GM23338 (cell line): ENCODE results near the gene FCRL6. TPM values are rescaled to one million over a fixed set of nuclear protein-coding genes. Genes with fewer than 3 reads are reported as not detected.

Experiments used
- ATAC-seq: fragments of 200-7000 bp; cut with Tn5 transposase; 3 replicates; pipeline ENCODE4 v1.9.1; 2020
- DNase-seq: peaks from one replicate; pipeline ENCODE4 v3.0.0-alpha.2; 2015; ENCODE audit warnings: low spot score
- H2AFZ ChIP-seq: fragments of 200-600 bp; sonication (generic); 2 replicates; pipeline ENCODE4 v1.8.0; 2016; ENCODE audit warnings: antibody characterized with exemption, mild to moderate bottlenecking, moderate library complexity
- H3F3A ChIP-seq: fragments of 200-600 bp; sonication (generic); replicated peaks from 2 replicates; pipeline ENCODE4 v1.8.0; 2017; ENCODE audit warnings: antibody characterized with exemption, mixed run types, low read depth
- H3K27ac ChIP-seq: fragments of 200-600 bp; sonication (generic); 2 replicates; pipeline ENCODE4 v1.6.1; 2016; ENCODE audit warnings: low read depth
- H3K27me3 ChIP-seq: fragments of 200-600 bp; sonication (generic); 2 replicates; pipeline ENCODE4 v1.8.0; 2016; ENCODE audit warnings: mild to moderate bottlenecking, mixed run types, moderate library complexity; ENCODE audit not compliant: insufficient read depth
- H3K36me3 ChIP-seq: fragments of 200-600 bp; sonication (generic); 2 replicates; pipeline ENCODE4 v1.8.0; 2016; ENCODE audit warnings: mild to moderate bottlenecking; ENCODE audit not compliant: insufficient read depth
- H3K4me1 ChIP-seq: fragments of 200-600 bp; sonication (generic); 2 replicates; pipeline ENCODE4 v1.8.0; 2016; ENCODE audit warnings: mild to moderate bottlenecking, moderate library complexity; ENCODE audit not compliant: insufficient read depth
- H3K4me2 ChIP-seq: fragments of 200-600 bp; sonication (generic); 2 replicates; pipeline ENCODE4 v1.7.1; 2017; ENCODE audit warnings: mixed run types
- H3K4me3 ChIP-seq: fragments of 200-600 bp; sonication (generic); 2 replicates; pipeline ENCODE4 v1.6.1; 2016; ENCODE audit warnings: mixed run types
- H3K79me2 ChIP-seq: fragments of 200-600 bp; sonication (generic); replicated peaks from 2 replicates; pipeline ENCODE4 v1.8.0; 2017; ENCODE audit warnings: mild to moderate bottlenecking; ENCODE audit not compliant: insufficient read depth
- H3K9me2 ChIP-seq: fragments of 200-600 bp; sonication (generic); 2 replicates; pipeline ENCODE4 v1.8.0; 2017; ENCODE audit not compliant: insufficient read depth
- H4K20me1 ChIP-seq: fragments of 200-600 bp; sonication (generic); replicated peaks from 2 replicates; pipeline ENCODE4 v1.8.0; 2017; ENCODE audit warnings: mild to moderate bottlenecking; ENCODE audit not compliant: insufficient read depth
- H3K27ac Mint-ChIP-seq: 2 replicates; pipeline ENCODE4 v1.8.0; 2020; ENCODE audit warnings: inconsistent platforms, mild to moderate bottlenecking, moderate library complexity, mixed read lengths
- H3K27me3 Mint-ChIP-seq: 3 replicates; pipeline ENCODE4 v1.8.0; 2022; ENCODE audit warnings: low read depth, mild to moderate bottlenecking, moderate library complexity, mixed read lengths, inconsistent platforms; ENCODE audit not compliant: insufficient read depth, poor library complexity
- H3K36me3 Mint-ChIP-seq: 3 replicates; pipeline ENCODE4 v1.8.0; 2021; ENCODE audit warnings: low read depth, mild to moderate bottlenecking, inconsistent platforms, moderate library complexity, mixed read lengths
- H3K4me1 Mint-ChIP-seq: 3 replicates; pipeline ENCODE4 v1.8.0; 2020; ENCODE audit warnings: mild to moderate bottlenecking, inconsistent platforms, mixed read lengths
- H3K4me3 Mint-ChIP-seq: 3 replicates; pipeline ENCODE4 v1.8.0; 2021; ENCODE audit warnings: moderate library complexity, mild to moderate bottlenecking, inconsistent platforms, mixed read lengths
- H3K9me3 Mint-ChIP-seq: 3 replicates; pipeline ENCODE4 v1.8.0; 2020; ENCODE audit warnings: moderate library complexity, mild to moderate bottlenecking, inconsistent platforms, mixed read lengths
- EZH2 ChIP-seq: fragments of 200-600 bp; sonication (generic); IDR thresholded peaks from one replicate; pipeline ENCODE4 v1.8.0; 2017; ENCODE audit warnings: antibody characterized with exemption, mild to moderate bottlenecking, low read depth; ENCODE audit not compliant: unreplicated experiment
- POLR2AphosphoS5 ChIP-seq: IDR thresholded peaks from 2 replicates; pipeline ENCODE4 v1.6.1; 2016; ENCODE audit warnings: antibody characterized with exemption, low read depth
- STAT1 ChIP-seq: IDR thresholded peaks from one replicate; pipeline ENCODE4 v1.6.1; 2016; ENCODE audit warnings: antibody characterized with exemption; ENCODE audit not compliant: unreplicated experiment
- ZNF114 ChIP-seq: fragments of 250-450 bp; sonication (Bioruptor Pico); IDR thresholded peaks from 2 replicates; pipeline ENCODE4 v1.5.0; 2020; ENCODE audit warnings: mild to moderate bottlenecking, moderate library complexity
- polyA plus RNA-seq: library from polyadenylated mRNA; unstranded; fragments of >200 nt; fragmentation: Nextera tagmentation; extraction: Ambion mirVana; gene quantifications from 2 replicates; pipeline ENCODE4 v1.2.1, GENCODE V29; 2016
- total RNA-seq: library from RNA; depleted of rRNA; stranded (reverse); fragments of >200 nt; shearing (Covaris generic); gene quantifications from 2 replicates; pipeline ENCODE4 v1.2.3, GENCODE V29; 2014
- TF ChIP-seq, protein P1 (sequence below), 2 experiments: fragments of 200-600 bp in 1 of 2; sonication (generic) in 1 of 2; conservative IDR thresholded peaks; 2 replicates each; pipeline versions ENCODE4 v1.5.1 to v1.6.1; 2016 to 2017; ENCODE audit warnings: antibody characterized with exemption in 2 of 2, low read depth in 2 of 2, mild to moderate bottlenecking in 2 of 2, moderate library complexity in 1 of 2
- TF ChIP-seq, protein P2 (sequence below): IDR thresholded peaks from 2 replicates; pipeline ENCODE4 v1.6.1; 2016; ENCODE audit warnings: antibody characterized with exemption

The FCRL6 gene
- total and polyA plus RNA-seq, 2 experiments from 2014 or later: not detected

DNA sequence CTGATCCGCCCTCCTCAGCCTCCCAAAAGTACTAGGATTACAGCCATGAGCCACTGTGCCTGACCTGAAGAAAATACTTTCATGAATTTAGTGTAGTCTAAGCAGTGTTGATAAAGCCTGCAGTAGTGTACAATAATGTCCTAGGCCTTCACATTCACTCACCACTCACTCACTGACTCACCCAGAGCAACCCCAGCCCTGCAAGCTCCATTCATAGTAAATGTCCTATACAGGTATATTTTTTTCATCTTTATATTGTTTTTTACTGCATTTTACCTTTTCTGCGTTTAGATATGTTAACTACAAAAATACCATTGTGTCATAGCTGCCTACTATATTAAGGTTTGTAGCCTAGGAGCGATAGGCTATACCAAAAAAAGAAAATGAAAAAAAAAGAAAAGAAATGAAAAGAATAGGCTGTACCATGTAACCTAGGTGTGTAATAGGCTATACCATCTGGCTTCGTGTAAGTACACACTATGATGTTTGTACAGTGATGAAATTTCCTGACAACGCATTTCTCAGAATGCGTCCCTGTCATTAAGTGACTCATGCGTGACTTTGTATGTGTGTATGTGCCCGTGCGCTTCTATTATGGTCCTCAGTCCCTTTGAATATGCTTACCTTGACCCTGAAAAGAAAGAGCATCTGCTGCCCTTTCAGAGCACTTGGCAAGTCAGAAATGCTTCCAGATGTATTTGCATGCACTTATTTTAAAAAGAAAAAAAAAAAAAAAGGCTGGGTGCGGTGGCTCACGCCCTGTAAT lies 15.3 kb downstream of the FCRL6 start (continued):
- TF ChIP-seq, protein P1, sequence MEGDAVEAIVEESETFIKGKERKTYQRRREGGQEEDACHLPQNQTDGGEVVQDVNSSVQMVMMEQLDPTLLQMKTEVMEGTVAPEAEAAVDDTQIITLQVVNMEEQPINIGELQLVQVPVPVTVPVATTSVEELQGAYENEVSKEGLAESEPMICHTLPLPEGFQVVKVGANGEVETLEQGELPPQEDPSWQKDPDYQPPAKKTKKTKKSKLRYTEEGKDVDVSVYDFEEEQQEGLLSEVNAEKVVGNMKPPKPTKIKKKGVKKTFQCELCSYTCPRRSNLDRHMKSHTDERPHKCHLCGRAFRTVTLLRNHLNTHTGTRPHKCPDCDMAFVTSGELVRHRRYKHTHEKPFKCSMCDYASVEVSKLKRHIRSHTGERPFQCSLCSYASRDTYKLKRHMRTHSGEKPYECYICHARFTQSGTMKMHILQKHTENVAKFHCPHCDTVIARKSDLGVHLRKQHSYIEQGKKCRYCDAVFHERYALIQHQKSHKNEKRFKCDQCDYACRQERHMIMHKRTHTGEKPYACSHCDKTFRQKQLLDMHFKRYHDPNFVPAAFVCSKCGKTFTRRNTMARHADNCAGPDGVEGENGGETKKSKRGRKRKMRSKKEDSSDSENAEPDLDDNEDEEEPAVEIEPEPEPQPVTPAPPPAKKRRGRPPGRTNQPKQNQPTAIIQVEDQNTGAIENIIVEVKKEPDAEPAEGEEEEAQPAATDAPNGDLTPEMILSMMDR (conservative IDR thresholded peaks at IDR 0.05; ENCODE audit: low read depth in 2 of 2): no peak
- TF ChIP-seq POLR2AphosphoS5: no peak
- no peak for TF ChIP-seq ZNF114 (CRISPR knock-in tag)

DNA sequence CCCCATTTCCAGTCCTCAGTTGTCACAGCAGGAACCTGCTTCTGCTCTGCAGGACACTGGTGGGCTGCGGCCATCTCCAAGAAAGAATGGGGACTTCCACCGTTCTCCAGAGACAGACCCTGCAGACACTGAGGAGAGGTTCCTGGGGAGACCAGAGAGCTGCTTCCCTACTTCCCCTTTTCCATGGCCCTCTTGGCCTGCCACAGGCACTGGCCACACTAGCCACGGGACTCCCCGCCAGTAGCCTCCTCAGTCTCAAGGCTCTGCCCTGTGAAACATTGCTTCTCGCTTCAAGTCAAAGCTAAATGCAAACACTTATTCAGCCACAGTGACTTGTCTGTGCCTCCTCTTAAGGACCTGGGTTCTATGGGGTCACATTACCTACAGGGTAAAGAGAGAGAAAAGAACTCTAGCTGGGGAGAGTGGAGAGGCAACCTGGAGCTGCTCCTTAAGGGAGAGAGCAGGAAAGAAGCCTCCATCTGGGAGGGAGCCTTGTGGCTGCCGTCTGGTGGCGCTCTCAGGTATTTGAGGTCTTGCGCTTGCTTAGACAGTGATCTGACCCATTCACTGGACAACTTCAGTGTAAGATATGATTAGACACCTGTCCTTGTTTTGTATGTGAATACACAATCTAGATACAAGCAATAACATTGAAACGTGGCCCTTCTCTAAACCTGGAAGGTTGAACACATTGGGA lies 19.2 kb downstream of the FCRL6 start:
- Histone ChIP-seq H3F3A (no peaks in the 10 kb centered on the region), H3K9me2 (no peaks in the 10 kb centered on the region), H3K36me3 (no peaks in the 10 kb centered on the region), H4K20me1 (no peaks in the 10 kb centered on the region), H2AFZ (peak overlapping the region; percentile 87), H3K27me3 (no peaks in the 10 kb centered on the region), H3K27ac (no peak overlapping the region), H3K79me2 (no peaks in the 10 kb centered on the region), H3K4me2 (no peak overlapping the region), H3K4me1 (no peaks in the 10 kb centered on the region; the same call in 1 of the 2 replicates), H3K4me3 (no peak overlapping the region)
- no peak overlapping the region for H3K4me3 Mint-ChIP-seq
- H3K4me1 Mint-ChIP-seq: peaks cover 4% of the 10 kb centered on the region; the same call in 2 of the 3 replicates
- TF ChIP-seq, protein P1 (conservative IDR thresholded peaks at IDR 0.05; ENCODE audit: low read depth in 2 of 2): peak; percentile 59 to 76
- TF ChIP-seq STAT1 (no peak), ZNF114 (CRISPR knock-in tag) (no peak), EZH2 (no peak)
- TF ChIP-seq, protein P2, sequence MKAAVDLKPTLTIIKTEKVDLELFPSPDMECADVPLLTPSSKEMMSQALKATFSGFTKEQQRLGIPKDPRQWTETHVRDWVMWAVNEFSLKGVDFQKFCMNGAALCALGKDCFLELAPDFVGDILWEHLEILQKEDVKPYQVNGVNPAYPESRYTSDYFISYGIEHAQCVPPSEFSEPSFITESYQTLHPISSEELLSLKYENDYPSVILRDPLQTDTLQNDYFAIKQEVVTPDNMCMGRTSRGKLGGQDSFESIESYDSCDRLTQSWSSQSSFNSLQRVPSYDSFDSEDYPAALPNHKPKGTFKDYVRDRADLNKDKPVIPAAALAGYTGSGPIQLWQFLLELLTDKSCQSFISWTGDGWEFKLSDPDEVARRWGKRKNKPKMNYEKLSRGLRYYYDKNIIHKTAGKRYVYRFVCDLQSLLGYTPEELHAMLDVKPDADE: no peak
- H3K27ac Mint-ChIP-seq: no peak overlapping the region
- H3K27me3 Mint-ChIP-seq: peaks cover 6% of the 10 kb centered on the region
- H3K36me3 Mint-ChIP-seq: no peaks in the 10 kb centered on the region
- DNase-seq: peak; percentile 80
- no peaks in the 10 kb centered on the region; the same call in 2 of the 3 replicates for H3K9me3 Mint-ChIP-seq
- ATAC-seq: peak; percentile 89
